RWPE1 (cell line): Measurements from ENCODE around the gene VASP.
A peak's percentile ranks its signal among the peaks of the same experiment; 100 is the strongest.

Source experiments
- CTCF ChIA-PET: fragments of 350-600 bp; sonication (Branson Sonifier 250); formaldehyde crosslinking; extraction: SDS; loops from one replicate; lab custom pipeline; 2021; lab: Yijun Ruan, JAX
- POLR2A ChIA-PET: fragments of 400-600 bp; formaldehyde crosslinking; extraction: SDS; loops from one replicate; lab custom pipeline; 2020; ENCODE audit warnings: antibody characterized with exemption; ENCODE audit not compliant: low non-redundant PET; lab: Yijun Ruan, JAX
- DNase-seq: peaks from one replicate; pipeline ENCODE4 v3.0.0; 2012; ENCODE audit warnings: low spot score
- H3K27ac ChIP-seq: fragments of 450-650 bp; 2 replicates; pipeline ENCODE4 v1.5.1; 2017
- TF ChIP-seq, protein P1 (sequence below): fragments of 450-650 bp; conservative IDR thresholded peaks from 2 replicates; pipeline ENCODE4 v1.5.1; 2017; ENCODE audit warnings: low read depth, mild to moderate bottlenecking

The VASP gene

DNA sequence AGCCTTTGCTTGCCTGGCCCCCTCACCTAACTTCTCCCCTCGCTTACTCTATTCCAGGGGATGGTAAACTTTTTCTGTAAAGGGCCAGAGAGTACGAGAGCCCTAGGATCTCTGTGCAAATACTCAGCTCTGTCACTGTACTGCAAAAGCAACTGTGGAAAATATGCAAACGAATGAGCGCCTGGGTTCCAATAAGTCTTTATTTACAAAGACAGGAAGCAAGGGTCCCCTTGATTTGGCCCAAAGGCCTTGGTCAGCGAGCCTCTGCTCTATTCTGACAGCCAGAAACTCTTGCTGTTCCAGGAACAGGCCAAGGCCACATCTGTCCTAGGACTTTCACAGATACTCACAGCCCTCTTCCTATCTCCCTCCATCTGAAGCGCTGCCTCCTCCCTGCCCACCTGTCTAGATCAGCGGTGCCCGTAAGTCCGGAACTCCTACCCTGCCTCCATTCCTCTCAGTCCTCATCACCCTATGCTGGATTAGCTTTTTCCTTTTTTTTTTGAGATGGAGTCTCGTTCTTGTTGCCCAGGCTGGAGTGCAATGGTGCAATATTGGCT, 40.0 kb downstream of the VASP start:
- DNase-seq = no peak
- TF ChIP-seq, protein P1, sequence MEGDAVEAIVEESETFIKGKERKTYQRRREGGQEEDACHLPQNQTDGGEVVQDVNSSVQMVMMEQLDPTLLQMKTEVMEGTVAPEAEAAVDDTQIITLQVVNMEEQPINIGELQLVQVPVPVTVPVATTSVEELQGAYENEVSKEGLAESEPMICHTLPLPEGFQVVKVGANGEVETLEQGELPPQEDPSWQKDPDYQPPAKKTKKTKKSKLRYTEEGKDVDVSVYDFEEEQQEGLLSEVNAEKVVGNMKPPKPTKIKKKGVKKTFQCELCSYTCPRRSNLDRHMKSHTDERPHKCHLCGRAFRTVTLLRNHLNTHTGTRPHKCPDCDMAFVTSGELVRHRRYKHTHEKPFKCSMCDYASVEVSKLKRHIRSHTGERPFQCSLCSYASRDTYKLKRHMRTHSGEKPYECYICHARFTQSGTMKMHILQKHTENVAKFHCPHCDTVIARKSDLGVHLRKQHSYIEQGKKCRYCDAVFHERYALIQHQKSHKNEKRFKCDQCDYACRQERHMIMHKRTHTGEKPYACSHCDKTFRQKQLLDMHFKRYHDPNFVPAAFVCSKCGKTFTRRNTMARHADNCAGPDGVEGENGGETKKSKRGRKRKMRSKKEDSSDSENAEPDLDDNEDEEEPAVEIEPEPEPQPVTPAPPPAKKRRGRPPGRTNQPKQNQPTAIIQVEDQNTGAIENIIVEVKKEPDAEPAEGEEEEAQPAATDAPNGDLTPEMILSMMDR = no peak
- ChIA-PET CTCF (no interaction called here), POLR2A (no interaction called here)
- H3K27ac ChIP-seq = peak overlapping the region; percentile 89

DNA sequence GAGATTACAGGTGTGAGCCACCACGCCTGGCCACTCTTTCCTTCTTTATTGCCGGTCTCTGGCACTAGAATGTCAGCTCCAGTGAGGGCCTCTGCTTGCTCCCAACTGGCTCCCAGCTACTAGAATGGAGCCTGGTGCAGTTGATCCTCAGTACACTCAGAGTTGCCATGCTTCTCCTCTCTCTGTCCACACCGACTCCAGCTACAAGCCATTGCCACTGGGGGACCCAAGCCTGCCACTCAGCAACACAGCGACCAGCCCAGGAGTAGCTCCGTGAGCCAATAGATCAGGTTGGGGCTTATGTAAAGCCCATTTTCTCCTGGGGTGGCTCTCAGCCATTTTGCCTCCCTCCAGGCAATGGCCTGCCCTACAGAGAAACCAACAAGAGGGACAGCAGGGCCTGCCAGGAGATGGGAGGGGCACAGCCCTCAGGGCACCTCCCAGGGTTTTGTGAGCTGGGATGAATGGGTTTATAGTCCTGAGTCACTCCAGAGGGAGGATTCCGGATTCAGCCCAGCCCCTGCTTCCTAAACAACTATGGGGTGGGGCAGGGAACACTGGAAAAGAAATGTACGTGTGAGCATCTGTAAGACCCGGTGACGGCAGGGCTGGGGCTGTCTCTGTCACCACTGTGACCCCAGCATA, 40.8 kb downstream of the VASP start:
- DNase-seq = peak; percentile 94
- H3K27ac ChIP-seq = peak overlapping the region; percentile 89
- CTCF ChIA-PET = interaction anchor here (0.6 kb wide), 2 partner anchors 29 to 469 kb away, joined by 3 read pairs; no protein-coding TSS in a partner anchor
- TF ChIP-seq, protein P1 = no peak
- POLR2A ChIA-PET = no interaction called here

DNA sequence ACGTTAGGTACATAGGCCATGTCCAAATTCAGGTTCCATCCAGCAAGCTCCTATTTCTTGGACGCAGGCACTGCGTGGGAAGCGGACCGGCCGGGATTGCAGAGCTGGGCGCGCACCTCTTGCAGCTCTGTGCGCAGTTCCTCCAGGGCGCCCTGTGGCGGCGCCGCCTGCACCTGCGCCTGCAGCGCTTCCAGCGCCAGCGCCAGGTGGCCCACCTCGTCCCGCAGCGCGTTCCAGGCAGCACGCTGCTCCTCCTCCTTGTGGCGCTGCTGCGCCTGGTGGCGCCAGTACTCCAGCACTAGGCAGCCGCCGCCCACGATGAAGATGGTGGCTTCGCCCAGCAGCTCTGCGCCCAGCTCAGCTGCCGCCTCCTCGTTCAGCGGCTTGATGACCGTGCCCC, 46.2 kb downstream of the VASP start:
- H3K27ac ChIP-seq = no peak overlapping the region; the same call in 1 of the 2 replicates
- no peak for DNase-seq
- CTCF ChIA-PET = no interaction called here
- POLR2A ChIA-PET = no interaction called here
- TF ChIP-seq, protein P1 = no peak

DNA sequence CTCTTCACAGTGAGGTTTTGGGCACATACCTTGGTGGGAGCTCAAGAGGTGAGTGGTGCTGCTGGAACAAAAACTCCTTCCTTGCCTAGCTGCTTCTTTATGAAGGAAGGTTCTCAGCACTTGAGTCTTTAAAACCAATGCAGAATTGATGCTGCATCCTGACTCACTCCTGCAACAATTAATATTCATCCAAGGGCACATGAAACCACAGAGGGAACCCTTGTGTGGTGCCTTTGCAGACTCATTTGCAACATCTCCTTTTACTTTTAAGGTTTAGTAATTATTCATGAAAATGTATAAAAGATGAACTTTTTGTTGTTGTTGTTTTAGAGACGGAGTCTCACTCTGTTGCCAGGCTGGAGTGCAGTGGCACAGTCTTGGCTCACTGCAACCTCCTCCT, 47.2 kb downstream of the VASP start:
- no peak for DNase-seq
- TF ChIP-seq, protein P1 = no peak
- H3K27ac ChIP-seq = peak overlapping the region; percentile 33; the same call in 1 of the 2 replicates
- ChIA-PET CTCF (no interaction called here), POLR2A (no interaction called here)

DNA sequence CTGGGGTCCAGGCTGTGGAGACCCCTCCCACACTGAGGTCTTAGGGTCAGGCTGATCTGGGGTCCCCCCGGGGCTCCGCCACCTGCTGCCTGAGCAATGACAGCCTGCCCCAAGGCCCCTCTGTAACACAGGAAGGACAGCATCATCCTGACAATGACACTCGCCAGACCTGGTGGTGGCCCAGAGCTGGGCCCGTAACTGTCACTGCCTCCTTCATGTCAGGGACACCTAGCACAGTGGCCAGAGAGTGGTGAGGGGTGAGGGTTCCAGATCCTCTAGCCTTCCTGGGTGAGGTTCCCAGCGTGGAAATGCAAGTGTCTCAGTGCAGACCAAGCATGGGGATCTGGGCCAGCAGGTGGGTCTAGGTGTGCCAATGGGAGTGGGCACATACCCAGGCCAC, 49.6 kb downstream of the VASP start:
- ChIA-PET POLR2A (no interaction called here), CTCF (interaction anchor here (0.6 kb wide), 1 partner anchor 50 kb away, joined by 3 read pairs; no protein-coding TSS in a partner anchor)
- H3K27ac ChIP-seq = peak overlapping the region; percentile 43; the same call in 1 of the 2 replicates
- DNase-seq = no peak
- TF ChIP-seq, protein P1 = no peak

DNA sequence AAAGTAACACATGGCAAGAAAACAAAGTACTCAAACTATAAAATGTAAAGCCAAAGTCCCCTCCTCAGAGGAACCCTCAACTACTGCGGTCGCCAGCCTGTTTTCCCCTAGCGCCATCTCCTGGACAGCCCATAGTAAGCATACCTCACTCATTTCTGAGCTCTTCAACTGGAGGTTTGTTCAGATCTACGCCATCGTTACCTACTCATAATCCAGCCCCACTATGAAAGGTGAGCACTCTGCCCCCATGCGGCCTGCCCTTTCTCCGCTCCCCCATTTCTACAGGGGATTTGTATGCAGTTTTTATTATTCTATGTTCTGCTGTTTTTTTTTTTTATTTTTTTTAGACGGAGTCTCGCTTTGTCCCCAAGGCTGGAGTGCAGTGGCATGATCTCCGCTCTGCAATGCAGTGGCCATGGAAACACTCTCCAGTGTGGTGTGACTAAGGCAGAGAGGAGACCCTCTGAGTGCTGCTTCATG, 51.2 kb downstream of the VASP start:
- ChIA-PET CTCF (interaction anchor here (0.5 to 1.2 kb wide), 10 partner anchors 9 to 238 kb away, joined by 3 to 5 read pairs (median 3); no protein-coding TSS in a partner anchor), POLR2A (no interaction called here)
- DNase-seq = peak; percentile 49
- TF ChIP-seq, protein P1 = peak; percentile 68
- peak overlapping the region; percentile 43; the same call in 1 of the 2 replicates for H3K27ac ChIP-seq
